GM18861 (cell line): Measurements from ENCODE around the gene MDC1.

Experiments
- ATAC-seq: cut with Tn5 transposase; IDR thresholded peaks from one replicate; pipeline ENCODE4 v1.9.1; 2021; ENCODE audit not compliant: unreplicated experiment

The MDC1 gene

DNA sequence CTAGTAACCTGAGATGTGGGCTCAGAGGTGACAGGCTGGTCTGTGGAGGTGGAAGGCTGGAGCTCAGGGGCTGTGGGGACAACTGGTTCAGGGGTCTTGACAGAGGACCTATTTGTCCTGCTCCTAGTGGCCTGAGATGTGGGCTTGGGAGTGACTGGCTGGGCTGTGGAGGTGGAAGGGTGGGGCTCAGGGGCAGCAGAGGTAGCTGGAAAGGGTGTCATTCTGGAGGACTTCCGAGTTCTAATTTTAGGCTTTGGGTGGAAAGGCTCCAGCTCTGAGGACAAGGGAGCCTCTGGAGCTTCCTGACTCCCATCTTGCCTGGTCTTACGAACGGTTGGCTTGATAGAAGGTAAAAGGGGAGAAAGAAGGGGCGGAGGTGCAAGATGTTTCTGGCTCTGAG, 11.5 kb downstream of the MDC1 start:
- ATAC-seq: no peak

DNA sequence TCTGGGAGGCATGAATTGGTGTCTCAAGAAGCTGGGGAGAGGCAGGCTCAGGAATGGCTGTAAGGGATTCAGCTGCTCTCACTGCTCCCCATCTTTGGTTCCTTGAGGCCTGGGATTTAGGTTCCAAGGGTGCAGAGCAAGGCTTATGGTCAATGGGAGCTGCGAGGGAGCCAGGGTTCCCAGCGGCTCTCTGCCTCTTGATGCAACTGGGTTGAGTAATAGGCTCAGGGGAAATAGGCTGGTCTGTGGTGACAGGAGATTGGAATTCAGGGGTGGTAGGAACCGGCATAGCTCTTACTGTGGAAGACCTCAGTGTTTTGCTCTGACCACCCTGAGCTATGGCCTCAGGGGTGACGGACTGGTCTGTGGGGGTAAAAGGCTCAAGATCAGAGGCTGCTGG, 13.3 kb downstream of the MDC1 start:
- ATAC-seq: no peak

DNA sequence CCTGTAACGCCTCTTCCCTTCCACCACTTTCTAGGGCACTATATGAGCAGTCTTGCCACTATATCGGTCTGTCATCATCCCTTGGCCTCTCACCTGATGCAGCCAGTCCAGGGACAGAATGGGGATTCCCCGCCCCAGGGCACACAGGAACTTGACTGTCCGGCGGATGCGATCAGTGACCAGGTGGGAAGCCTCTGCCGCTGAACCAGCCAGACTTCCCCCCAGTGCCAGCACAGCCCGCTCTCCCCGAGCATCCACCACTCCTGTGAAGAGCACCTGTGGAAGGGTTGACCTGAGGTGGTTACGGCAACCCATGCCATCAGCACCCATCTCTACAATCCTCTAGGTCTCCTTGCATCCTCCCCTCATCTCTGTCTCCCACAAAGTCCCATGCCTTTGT, 14.1 kb downstream of the MDC1 start:
- no peak for ATAC-seq

DNA sequence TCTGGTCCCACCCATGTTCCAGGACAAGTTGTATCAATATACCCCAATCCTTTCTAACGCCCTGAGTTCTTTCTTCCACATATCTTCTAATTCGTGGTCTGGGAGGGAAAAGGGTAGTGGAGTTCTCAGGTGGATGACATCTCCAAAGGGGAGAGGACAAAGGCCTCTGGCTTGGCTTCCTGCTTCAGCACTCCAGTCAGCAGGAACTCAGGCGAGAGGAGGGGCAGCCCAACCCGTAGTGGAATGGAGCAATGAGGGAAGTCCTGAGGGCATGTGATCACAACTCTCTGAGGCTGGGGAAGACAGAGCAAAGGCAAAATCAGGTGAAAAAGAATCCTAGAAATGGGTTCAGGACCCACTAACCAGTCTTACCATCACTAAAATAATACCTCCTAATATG, 16.7 kb downstream of the MDC1 start:
- no peak for ATAC-seq

DNA sequence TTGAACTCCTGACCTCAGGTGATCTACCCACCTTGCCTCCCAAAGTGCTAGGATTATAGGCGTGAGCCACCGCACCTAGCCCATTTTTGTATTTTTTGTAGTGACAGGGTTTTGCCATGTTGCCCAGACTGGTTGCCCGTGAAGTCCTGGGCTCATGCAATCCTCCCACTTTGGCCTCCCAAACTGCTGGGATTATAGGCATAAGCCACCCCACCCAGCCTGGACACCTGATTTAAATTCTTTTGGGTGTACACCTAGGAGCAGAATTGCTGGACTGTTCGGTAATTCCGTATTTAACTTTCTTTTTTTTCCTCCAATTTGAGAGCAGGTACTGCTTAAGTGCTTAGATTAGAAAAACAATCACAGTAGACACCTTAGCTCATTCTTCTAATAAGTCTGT, 20.6 kb downstream of the MDC1 start:
- ATAC-seq: no peak

- ATAC-seq: no peak
Measured at GRCh38 chr6:30691208-30691847, 25.8 kb downstream of the MDC1 start.

- ATAC-seq: no peak
Measured at GRCh38 chr6:30690403-30691207, 26.5 kb downstream of the MDC1 start, which contains the start of gene NRM. NRM (minus strand) TSS chr6:30690984; CDS start chr6:30690974, 10 bp downstream.

- no peak for ATAC-seq
Measured at GRCh38 chr6:30689985-30690384, 27.1 kb downstream of the MDC1 start.

GRCh38 chr6:30689022-30689865, 27.8 kb downstream of the MDC1 start:
- ATAC-seq: no peak

DNA sequence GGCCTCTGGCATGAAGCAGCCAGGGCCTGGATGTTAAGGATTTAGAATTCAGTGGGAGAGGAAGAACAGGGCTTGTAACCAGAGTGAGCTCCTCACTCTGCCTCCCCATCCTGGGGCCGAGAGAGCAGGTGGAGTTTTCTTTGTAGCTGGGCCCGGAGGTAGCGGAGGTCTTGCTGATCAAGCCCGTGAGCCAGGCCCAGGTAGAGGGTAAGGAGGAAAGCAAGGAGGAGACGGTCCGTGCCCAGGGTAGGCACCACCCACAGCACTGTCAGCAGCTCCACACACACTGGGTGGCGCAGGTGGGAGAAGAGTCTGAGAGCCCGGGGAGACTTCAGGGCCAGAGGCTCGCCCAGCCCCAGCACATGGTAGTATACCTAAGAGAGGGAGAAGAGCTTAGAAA, 28.5 kb downstream of the MDC1 start:
- ATAC-seq: no peak

- no peak for ATAC-seq
Measured at GRCh38 chr6:30687659-30688431, 29.2 kb downstream of the MDC1 start.

GRCh38 chr6:30686908-30687658, 30.0 kb downstream of the MDC1 start:
- peak; percentile 36 for ATAC-seq

GRCh38 chr6:30686009-30686907, 30.8 kb downstream of the MDC1 start, which contains the start of gene PPP1R18:
PPP1R18 (minus strand) TSS chr6:30686645; CDS start chr6:30686018, 627 bp downstream.
- ATAC-seq: no peak

DNA sequence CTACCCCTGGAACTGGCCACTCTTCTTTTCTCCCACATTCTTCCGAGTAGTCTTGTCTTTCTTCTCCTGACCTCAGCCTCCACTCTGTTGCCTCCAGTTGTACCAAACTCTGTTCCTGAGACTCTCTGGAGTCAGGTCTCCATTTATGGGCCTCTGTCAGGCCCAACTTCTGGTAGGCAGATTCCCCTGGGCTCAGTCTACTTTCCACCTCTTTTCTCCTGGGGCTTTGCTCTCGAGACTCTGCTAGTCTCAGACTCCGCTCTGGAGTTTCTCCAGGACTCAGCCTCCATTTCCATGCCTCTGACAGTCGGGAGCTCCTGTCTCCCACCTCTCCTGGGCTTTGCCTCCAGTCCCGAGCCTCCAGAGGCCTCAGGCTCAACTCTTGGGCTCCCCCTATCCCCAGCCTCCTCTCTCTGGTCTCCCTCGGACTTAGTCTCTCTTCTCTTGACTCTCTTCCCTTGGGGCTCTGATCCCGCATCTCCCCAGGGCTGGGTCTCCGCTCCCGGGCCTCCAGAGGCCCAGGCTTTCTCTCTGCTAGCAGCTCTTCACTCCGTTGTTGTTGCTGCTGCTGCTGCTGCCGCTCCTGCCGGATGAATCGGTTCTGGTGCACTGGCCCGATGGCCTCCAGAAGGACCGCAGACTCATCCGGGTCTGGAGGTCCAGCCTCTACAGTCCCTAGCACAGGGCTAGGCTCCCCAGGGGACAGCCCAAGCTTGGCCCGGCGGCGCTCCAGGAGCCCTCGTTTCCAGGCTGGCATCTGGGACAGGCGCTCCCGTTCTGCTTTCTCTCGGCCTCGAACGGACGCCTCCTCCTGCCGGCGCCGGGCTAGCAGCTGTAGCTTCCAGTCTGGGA, 31.7 kb downstream of the MDC1 start:
- ATAC-seq: no peak

GRCh38 chr6:30684386-30685156, 32.5 kb downstream of the MDC1 start:
- no peak for ATAC-seq

DNA sequence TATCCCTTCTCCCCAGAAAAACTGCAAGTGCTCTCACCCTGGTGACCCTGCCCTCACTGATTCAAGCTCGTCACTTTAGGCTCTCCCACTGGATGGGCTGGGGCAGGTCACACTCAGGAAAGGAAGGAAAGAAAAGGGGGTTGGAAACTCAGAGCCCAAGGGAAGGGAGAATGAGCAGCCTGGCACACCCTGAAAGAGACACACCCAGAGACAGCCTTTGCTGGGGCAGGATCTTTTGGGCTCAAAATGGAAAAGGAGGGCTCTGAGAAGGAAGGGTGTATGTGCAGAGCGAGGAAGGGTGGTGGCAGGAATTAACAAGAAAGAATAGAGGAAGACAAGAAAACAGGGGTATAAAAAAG, 33.1 kb downstream of the MDC1 start:
- ATAC-seq: no peak

DNA sequence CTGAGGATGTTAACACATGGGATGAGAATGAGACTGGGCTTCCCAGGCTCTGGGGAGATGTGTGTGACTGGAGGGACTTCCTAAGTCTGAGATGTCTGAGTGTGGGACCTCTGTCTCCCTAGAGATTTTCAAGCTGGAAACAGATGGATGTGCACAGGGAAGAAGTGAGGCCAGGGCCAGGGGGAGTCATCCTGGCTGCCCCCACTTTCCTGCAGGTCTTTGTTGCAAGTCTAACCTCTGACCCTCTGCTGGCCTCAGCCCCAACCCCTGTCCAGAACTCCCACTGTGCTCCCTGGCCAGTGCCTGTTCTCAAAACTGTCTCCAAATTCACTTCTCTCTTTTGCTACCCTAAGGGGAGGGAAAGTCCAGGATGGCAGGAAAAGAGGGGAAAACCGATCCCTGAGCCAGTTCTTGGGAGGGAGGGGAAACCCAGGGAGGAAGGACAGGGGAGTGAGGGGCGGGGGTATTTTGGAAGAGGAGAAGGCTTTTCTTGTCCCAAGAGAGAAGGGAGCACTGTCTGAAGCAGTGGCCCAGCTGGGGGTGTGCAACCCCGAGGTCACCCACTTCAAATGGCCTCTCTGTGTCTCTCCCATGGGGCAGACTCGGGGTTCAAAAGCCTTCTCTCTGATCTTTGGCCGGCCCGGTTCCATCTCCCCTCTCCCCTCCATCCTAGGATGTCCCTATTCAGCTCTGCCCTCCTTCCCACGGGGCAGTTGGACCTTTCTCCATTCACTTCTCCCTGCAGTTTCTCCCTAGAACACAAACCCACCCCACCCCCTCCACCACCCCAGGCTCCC, 33.7 kb downstream of the MDC1 start:
- ATAC-seq: no peak
